H9 (cell line): ENCODE data around the gene PRAF2. TPM values are rescaled to one million over a fixed set of nuclear protein-coding genes. Genes with fewer than 3 reads are reported as not detected.

ENCODE experiments used
- DNase-seq: peaks from one replicate; pipeline ENCODE4 v3.0.0-alpha.2; 2017
- H2AFZ ChIP-seq: one replicate; pipeline ENCODE4 v1.6.1; 2013; ENCODE audit warnings: mild to moderate bottlenecking, low read length, control low read depth, moderate library complexity
- H2AK5ac ChIP-seq: 2 replicates; pipeline ENCODE4 v1.6.1; 2013; ENCODE audit warnings: low read length, control low read depth, mixed read lengths; ENCODE audit not compliant: insufficient read length
- H2BK120ac ChIP-seq: one replicate; pipeline ENCODE4 v1.6.1; 2013; ENCODE audit warnings: low read depth, mild to moderate bottlenecking, low read length, control low read depth, inconsistent platforms; ENCODE audit not compliant: poor library complexity, severe bottlenecking
- H2BK12ac ChIP-seq: 2 replicates; pipeline ENCODE4 v1.6.1; 2013; ENCODE audit warnings: low read length, control low read depth, mixed read lengths, low read depth; ENCODE audit not compliant: insufficient read length
- H2BK15ac ChIP-seq: 2 replicates; pipeline ENCODE4 v1.6.1; 2013; ENCODE audit warnings: low read depth, low read length, control low read depth
- H2BK20ac ChIP-seq: one replicate; pipeline ENCODE4 v1.6.1; 2013; ENCODE audit warnings: low read depth, mild to moderate bottlenecking, low read length, control low read depth, inconsistent platforms; ENCODE audit not compliant: poor library complexity, severe bottlenecking
- H2BK5ac ChIP-seq: 2 replicates; pipeline ENCODE4 v1.6.1; 2013; ENCODE audit warnings: low read length, control low read depth, mixed read lengths; ENCODE audit not compliant: insufficient read length
- H3K14ac ChIP-seq: 2 replicates; pipeline ENCODE4 v1.6.1; 2013; ENCODE audit warnings: low read length, control low read depth; ENCODE audit not compliant: insufficient read depth
- H3K18ac ChIP-seq: 2 replicates; pipeline ENCODE4 v1.6.1; 2013; ENCODE audit warnings: low read depth, mild to moderate bottlenecking, mixed read lengths, low read length, control low read depth; ENCODE audit not compliant: insufficient read length
- H3K23ac ChIP-seq: 2 replicates; pipeline ENCODE4 v1.6.1; 2013; ENCODE audit warnings: low read length, control low read depth, mixed read lengths, low read depth; ENCODE audit not compliant: insufficient read length
- H3K23me2 ChIP-seq: 2 replicates; pipeline ENCODE4 v1.6.1; 2013; ENCODE audit warnings: low read depth, mild to moderate bottlenecking, mixed read lengths, low read length, control low read depth; ENCODE audit not compliant: insufficient read length, poor library complexity, severe bottlenecking
- H3K27ac ChIP-seq: 2 replicates; pipeline ENCODE4 v1.5.1; 2013; ENCODE audit warnings: low read length, control low read depth, mixed read lengths, low read depth; ENCODE audit not compliant: insufficient read length
- H3K27me3 ChIP-seq: 2 replicates; pipeline ENCODE4 v1.6.1; 2013; ENCODE audit warnings: low read length, control low read depth, inconsistent platforms; ENCODE audit not compliant: insufficient read depth
- H3K4ac ChIP-seq: 2 replicates; pipeline ENCODE4 v1.6.1; 2013; ENCODE audit warnings: low read depth, mild to moderate bottlenecking, control low read depth, inconsistent platforms, low read length, moderate library complexity
- H3K4me1 ChIP-seq: 2 replicates; pipeline ENCODE4 v1.6.1; 2013; ENCODE audit warnings: low read length, control low read depth, inconsistent platforms; ENCODE audit not compliant: insufficient read depth
- H3K4me2 ChIP-seq: 2 replicates; pipeline ENCODE4 v1.6.1; 2013; ENCODE audit warnings: low read length, control low read depth, mixed read lengths; ENCODE audit not compliant: insufficient read length, insufficient read depth
- H3K56ac ChIP-seq: 2 replicates; pipeline ENCODE4 v1.6.1; 2013; ENCODE audit warnings: low read depth, mild to moderate bottlenecking, mixed read lengths, low read length, control low read depth; ENCODE audit not compliant: insufficient read length
- H3K79me1 ChIP-seq: 2 replicates; pipeline ENCODE4 v1.6.1; 2013; ENCODE audit warnings: low read depth, mild to moderate bottlenecking, moderate library complexity, low read length, control low read depth, inconsistent platforms; ENCODE audit not compliant: insufficient read depth, poor library complexity, severe bottlenecking
- H3K79me2 ChIP-seq: 2 replicates; pipeline ENCODE4 v1.6.1; 2013; ENCODE audit warnings: low read length, control low read depth, inconsistent platforms; ENCODE audit not compliant: insufficient read depth
- H3K9ac ChIP-seq: 2 replicates; pipeline ENCODE4 v1.6.1; 2013; ENCODE audit warnings: low read length, control low read depth, mixed read lengths; ENCODE audit not compliant: insufficient read length; ENCODE audit errors: extremely low read depth
- H3K9me3 ChIP-seq: one replicate; pipeline ENCODE4 v1.6.1; 2013; ENCODE audit warnings: low read depth, low read length, inconsistent platforms; ENCODE audit not compliant: control insufficient read depth
- H3T11ph ChIP-seq: one replicate; pipeline ENCODE4 v1.6.1; 2013; ENCODE audit warnings: mild to moderate bottlenecking, low read length, control low read depth, inconsistent platforms
- H4K20me1 ChIP-seq: one replicate; pipeline ENCODE4 v1.6.1; 2013; ENCODE audit not compliant: control insufficient read depth, insufficient read length, insufficient read depth
- H4K5ac ChIP-seq: 2 replicates; pipeline ENCODE4 v1.6.1; 2013; ENCODE audit warnings: low read depth, mild to moderate bottlenecking, mixed read lengths, low read length, control low read depth; ENCODE audit not compliant: insufficient read length
- H4K8ac ChIP-seq: replicated peaks from 2 replicates; pipeline ENCODE4 v1.6.1; 2013; ENCODE audit warnings: low read length, control low read depth, mixed read lengths, low read depth; ENCODE audit not compliant: insufficient read length
- H4K91ac ChIP-seq: 2 replicates; pipeline ENCODE4 v1.6.1; 2013; ENCODE audit warnings: low read depth, mild to moderate bottlenecking, moderate library complexity, mixed read lengths, low read length, control low read depth; ENCODE audit not compliant: insufficient read length
- H3K27ac Mint-ChIP-seq, 3 experiments: 2 replicates in 2 of 3; 3 replicates in 1 of 3; pipeline ENCODE4 v1.8.0; 2020 to 2021; ENCODE audit warnings: mixed read lengths in 3 of 3, mild to moderate bottlenecking in 1 of 3, moderate library complexity in 1 of 3
- H3K27me3 Mint-ChIP-seq: 2 replicates; pipeline ENCODE4 v1.8.0; 2021; ENCODE audit warnings: low read depth, mild to moderate bottlenecking, moderate library complexity, mixed read lengths
- H3K36me3 Mint-ChIP-seq, 3 experiments: 2 replicates in 2 of 3; 3 replicates in 1 of 3; pipeline ENCODE4 v1.8.0; 2020 to 2021; ENCODE audit warnings: low read depth in 3 of 3, mixed read lengths in 3 of 3; ENCODE audit not compliant: insufficient read depth in 1 of 3
- H3K4me1 Mint-ChIP-seq, 2 experiments: 2 replicates each; pipeline ENCODE4 v1.8.0; 2020; ENCODE audit warnings: mixed read lengths in 2 of 2
- H3K4me3 Mint-ChIP-seq, 2 experiments: 2 replicates in 1 of 2; 3 replicates in 1 of 2; pipeline ENCODE4 v1.8.0; 2020 to 2021; ENCODE audit warnings: mild to moderate bottlenecking in 2 of 2, mixed read lengths in 2 of 2, moderate library complexity in 1 of 2
- H3K9me3 Mint-ChIP-seq, 2 experiments: 2 replicates in 1 of 2; 3 replicates in 1 of 2; pipeline ENCODE4 v1.8.0; 2020; ENCODE audit warnings: mild to moderate bottlenecking in 2 of 2, mixed read lengths in 2 of 2, moderate library complexity in 1 of 2
- CTCF ChIP-seq: fragments of 200-600 bp; sonication (generic); conservative IDR thresholded peaks from 3 replicates; pipeline ENCODE4 v1.8.0; 2021; ENCODE audit warnings: antibody characterized with exemption, mild to moderate bottlenecking
- WGBS: extraction: QIAGEN DNeasy Blood & Tissue Kit; methylation state at CpG from one replicate; pipeline ENCODE4 v1.1.7; 2013; ENCODE audit warnings: missing lambda C conversion rate, low lambda C conversion rate, mixed read lengths; ENCODE audit not compliant: insufficient read length; ENCODE audit errors: extremely low coverage; 5-methylcytosine and 5-hydroxymethylcytosine counted together
- total RNA-seq: library from RNA; stranded (reverse); gene quantifications from 2 replicates; pipeline ENCODE4 v1.2.1, GENCODE V29; 2021

PRAF2 gene
- total RNA-seq, 1 experiment from 2014 or later = 13.4 TPM

GRCh38 chrX:49060914-49061313 is 12.9 kb downstream of the PRAF2 start:
- no peak overlapping the region for H2BK12ac ChIP-seq
- peak overlapping the region in 1 of 3 experiments; percentile 59; a peak in 1 of 7 replicates for H3K27ac Mint-ChIP-seq

More at GRCh38 chrX:49060914-49061313, 12.9 kb downstream of the PRAF2 start:
- H2BK5ac ChIP-seq = no peak overlapping the region
- DNase-seq = no peak
- no peaks in the 10 kb centered on the region for H3K27me3 ChIP-seq
- peaks cover 13 to 42% (median 26%) of the 10 kb centered on the region in 3 experiments for H3K36me3 Mint-ChIP-seq
- no peaks in the 10 kb centered on the region for H3K4me1 ChIP-seq
- no peak overlapping the region for H3K56ac ChIP-seq
- peaks cover 68 to 87% of the 10 kb centered on the region in 2 experiments for H3K9me3 Mint-ChIP-seq
- H3K4me3 Mint-ChIP-seq = no peak overlapping the region
- no peak overlapping the region for H2BK120ac ChIP-seq
- H3K79me1 ChIP-seq = peaks cover 2% of the 10 kb centered on the region
- H3K4me2 ChIP-seq = no peak overlapping the region
- H3K14ac ChIP-seq = no peak overlapping the region; the same call in 1 of the 2 replicates
- no CpG with 5 or more reads among the region's 3 CpGs for WGBS
- no peak overlapping the region for H3K18ac ChIP-seq
- H3K9me3 ChIP-seq = no peaks in the 10 kb centered on the region
- H4K5ac ChIP-seq = no peak overlapping the region
- no peak overlapping the region for H2AFZ ChIP-seq
- H3K9ac ChIP-seq = peak overlapping the region; percentile 28
- no peak overlapping the region for H4K91ac ChIP-seq
- no peak overlapping the region for H3T11ph ChIP-seq
- no peak overlapping the region for H3K23ac ChIP-seq
- no peaks in the 10 kb centered on the region for H4K20me1 ChIP-seq
- no peak for TF ChIP-seq CTCF
- H3K4ac ChIP-seq = no peak overlapping the region
- H4K8ac ChIP-seq = no peak overlapping the region
- H2BK20ac ChIP-seq = no peak overlapping the region
- H3K27ac ChIP-seq = no peak overlapping the region
- H2BK15ac ChIP-seq = no peak overlapping the region
- peaks cover 5% of the 10 kb centered on the region for H3K79me2 ChIP-seq
- H3K23me2 ChIP-seq = peaks cover 2% of the 10 kb centered on the region
- H3K27me3 Mint-ChIP-seq = peaks cover 1% of the 10 kb centered on the region; the same call in 1 of the 2 replicates
- H3K4me1 Mint-ChIP-seq = peaks cover 2 to 9% of the 10 kb centered on the region in 2 experiments; a peak in 2 of 4 replicates
- H2AK5ac ChIP-seq = no peak overlapping the region
